ENCODE measurements around the gene OR6N2. TPM values are rescaled to one million over a fixed set of nuclear protein-coding genes. Genes with fewer than 3 reads are reported as not detected.
A peak's percentile ranks its signal among the peaks of the same experiment; 100 is the strongest.

OR6N2 gene
- total and polyA plus RNA-seq, 9 of the 15 experiments (the other 6 are each of a cell fraction or from before 2014, with no cell fraction given), result not detected

GRCh38 chr1:158728510-158729225 lies 52.3 kb downstream of the OR6N2 start (continued):
- TF ChIP-seq CBFB (CRISPR knock-in tag; IDR thresholded peaks at IDR 0.05) (no peak), ATF1 (CRISPR knock-in tag; IDR thresholded peaks at IDR 0.05) (no peak), ATF1 (tag; IDR thresholded peaks at IDR 0.05) (no peak), ZSCAN32 (CRISPR knock-in tag; IDR thresholded peaks at IDR 0.05) (no peak), L3MBTL2 (IDR thresholded peaks at IDR 0.05) (no peak), BDP1 (IDR thresholded peaks at IDR 0.05; ENCODE audit: insufficient read depth, insufficient read length) (no peak), ARID1B (IDR thresholded peaks at IDR 0.05) (peak; percentile 69), HDAC2 (IDR thresholded peaks at IDR 0.05) (peak; percentile 36; the same call in 1 of the 2 replicates), MEIS2 (IDR thresholded peaks at IDR 0.05; ENCODE audit: partially characterized antibody) (peak; percentile 71), SMARCA4 (IDR thresholded peaks at IDR 0.05) (peak; percentile 68)

- no peaks in the 10 kb centered on the region for H4K20me1 ChIP-seq (replicated peaks; ENCODE audit: control insufficient read depth, insufficient read depth, low read length)
- no peaks in the 10 kb centered on the region for H3K27me3 ChIP-seq (ENCODE audit: control insufficient read depth in 2 of 2, insufficient read depth in 2 of 2, low read length in 2 of 2)
- no TSS peak for BruUV-seq (replicated peaks)
- no peak overlapping the region for H3K4me3 ChIP-seq
- no peak for FAIRE-seq
- no peak overlapping the region for H3K9ac ChIP-seq (ENCODE audit: insufficient read depth in 1 of 2, low read depth in 2 of 2, low read length in 2 of 2)
- no peaks in the 10 kb centered on the region for H3K79me2 ChIP-seq (ENCODE audit: control insufficient read depth, insufficient read depth, low read length)
- peak overlapping the region; percentile 36; the same call in 1 of the 2 replicates for H2AFZ ChIP-seq (ENCODE audit: low read depth, low read length)
- intact Hi-C loops (cut with micrococcal nuclease), result no loop called here
- POLR2A ChIA-PET, result interaction anchor here (0.6 kb wide), 1 partner anchor 82 kb away, joined by 3 read pairs; no protein-coding TSS in a partner anchor
- ATAC-seq, result no peak
- CTCF ChIA-PET (ENCODE audit: low intra/inter-chr PET ratio), result no interaction called here
- no peaks in the 10 kb centered on the region for H3K9me1 ChIP-seq (ENCODE audit: control insufficient read depth, insufficient read depth, low read length)
- DNase-seq (ENCODE audit: extremely low read depth in 1 of 4, low spot score in 3 of 4), result no peak
- peak; percentile 52 for TF ChIP-seq PRDM10 (IDR thresholded peaks at IDR 0.05; ENCODE audit: partially characterized antibody)
- TF ChIP-seq ZC3H11A (IDR thresholded peaks at IDR 0.05; ENCODE audit: low read depth, low read length), result no peak
- no peak overlapping the region for H3K4me2 ChIP-seq (ENCODE audit: insufficient read depth, low read length)
- WGBS (ENCODE audit: insufficient coverage, low coverage, missing lambda C conversion rate), result 86% methylated on average over 5 of the region's 5 CpGs
- no peaks in the 10 kb centered on the region for H3K36me3 ChIP-seq (ENCODE audit: control insufficient read depth, insufficient read depth, low read length)
- in situ Hi-C loops (cut with MboI), result no loop called here
- H3K9me3 ChIP-seq (replicated peaks; ENCODE audit: control insufficient read depth, insufficient read depth, low read depth, low read length), result no peaks in the 10 kb centered on the region
- H3K27ac ChIP-seq (ENCODE audit: extremely low read depth, low read depth, low read length), result no peak overlapping the region
- peaks cover 0 to 4% of the 10 kb centered on the region in 2 experiments; a peak in 2 of 5 replicates for H3K4me1 ChIP-seq (replicated peaks in 1 of 2; ENCODE audit: control insufficient read depth in 2 of 2, insufficient read depth in 2 of 2, low read length in 2 of 2)
These were observed 56.6 kb downstream of the OR6N2 start for GRCh38 chr1:158724442-158724841.

Data from K562 (cell line).